HFF-Myc (cell line): Measurements from ENCODE around the gene TNFRSF14.

Experiments
- DNase-seq: peaks from one replicate; pipeline ENCODE4 v3.0.0-alpha.2; 2011; ENCODE audit warnings: low read depth; ENCODE audit errors: extremely low read depth
- H3K4me3 ChIP-seq: replicated peaks from 2 replicates; pipeline ENCODE4 v1.5.1; 2011; ENCODE audit warnings: low read depth, mild to moderate bottlenecking, control low read depth, low read length
- TF ChIP-seq, protein P1 (sequence below): IDR thresholded peaks from 2 replicates; pipeline ENCODE4 v1.5.1; 2012; ENCODE audit warnings: mild to moderate bottlenecking, low read depth, low read length, control low read depth; ENCODE audit errors: missing control alignments

Gene TNFRSF14

DNA sequence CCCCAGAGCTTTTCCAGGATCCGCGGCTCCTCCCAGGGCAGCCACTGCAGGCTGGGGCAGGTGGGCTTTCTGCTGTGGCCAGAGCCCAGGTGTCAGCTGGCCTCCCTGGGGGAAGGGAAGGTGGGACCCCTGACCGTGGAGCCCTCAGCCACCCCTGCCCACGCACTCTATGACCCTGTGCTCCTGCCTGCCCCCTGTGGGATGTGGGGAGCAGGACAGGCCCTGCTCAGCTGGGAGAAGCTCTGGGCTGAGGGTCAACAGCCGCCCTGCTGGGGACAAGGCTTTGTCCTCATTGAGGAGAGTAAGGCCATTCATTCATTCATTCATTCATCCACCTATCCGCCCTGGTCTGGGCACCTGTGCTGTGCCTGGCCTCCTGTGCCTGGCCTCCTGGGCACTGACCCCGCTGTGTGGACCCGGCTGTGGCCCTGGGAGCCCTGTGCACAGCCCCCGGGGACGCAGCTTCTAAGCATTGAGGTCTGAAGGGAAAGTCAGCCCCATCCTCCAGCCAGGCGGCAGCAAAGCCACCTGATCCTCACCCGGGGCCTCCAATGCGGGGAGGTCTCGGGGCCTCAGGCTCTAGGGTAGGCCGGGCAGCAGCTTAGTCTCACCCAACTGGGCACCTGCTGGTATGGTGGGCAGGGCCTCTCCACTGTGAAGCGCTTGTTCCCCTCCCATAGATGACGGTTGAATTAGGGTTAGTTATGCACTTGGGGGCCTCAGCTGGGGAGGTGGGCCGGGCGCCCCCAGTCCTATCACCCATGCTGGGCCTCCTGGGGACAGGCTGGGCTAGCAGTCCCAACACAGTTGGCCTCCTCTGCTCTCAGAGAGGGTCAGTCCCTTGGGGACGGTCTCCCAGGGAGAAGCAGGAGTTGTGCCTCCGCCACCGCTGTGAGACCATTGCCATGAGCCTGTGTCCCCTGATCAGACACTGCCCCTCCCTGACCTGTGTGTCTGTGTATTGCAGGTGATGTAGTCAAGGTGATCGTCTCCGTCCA, 6.0 kb downstream of the TNFRSF14 start:
- DNase-seq = no peak
- TF ChIP-seq, protein P1, sequence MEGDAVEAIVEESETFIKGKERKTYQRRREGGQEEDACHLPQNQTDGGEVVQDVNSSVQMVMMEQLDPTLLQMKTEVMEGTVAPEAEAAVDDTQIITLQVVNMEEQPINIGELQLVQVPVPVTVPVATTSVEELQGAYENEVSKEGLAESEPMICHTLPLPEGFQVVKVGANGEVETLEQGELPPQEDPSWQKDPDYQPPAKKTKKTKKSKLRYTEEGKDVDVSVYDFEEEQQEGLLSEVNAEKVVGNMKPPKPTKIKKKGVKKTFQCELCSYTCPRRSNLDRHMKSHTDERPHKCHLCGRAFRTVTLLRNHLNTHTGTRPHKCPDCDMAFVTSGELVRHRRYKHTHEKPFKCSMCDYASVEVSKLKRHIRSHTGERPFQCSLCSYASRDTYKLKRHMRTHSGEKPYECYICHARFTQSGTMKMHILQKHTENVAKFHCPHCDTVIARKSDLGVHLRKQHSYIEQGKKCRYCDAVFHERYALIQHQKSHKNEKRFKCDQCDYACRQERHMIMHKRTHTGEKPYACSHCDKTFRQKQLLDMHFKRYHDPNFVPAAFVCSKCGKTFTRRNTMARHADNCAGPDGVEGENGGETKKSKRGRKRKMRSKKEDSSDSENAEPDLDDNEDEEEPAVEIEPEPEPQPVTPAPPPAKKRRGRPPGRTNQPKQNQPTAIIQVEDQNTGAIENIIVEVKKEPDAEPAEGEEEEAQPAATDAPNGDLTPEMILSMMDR = peak; percentile 46
- H3K4me3 ChIP-seq = no peak overlapping the region

DNA sequence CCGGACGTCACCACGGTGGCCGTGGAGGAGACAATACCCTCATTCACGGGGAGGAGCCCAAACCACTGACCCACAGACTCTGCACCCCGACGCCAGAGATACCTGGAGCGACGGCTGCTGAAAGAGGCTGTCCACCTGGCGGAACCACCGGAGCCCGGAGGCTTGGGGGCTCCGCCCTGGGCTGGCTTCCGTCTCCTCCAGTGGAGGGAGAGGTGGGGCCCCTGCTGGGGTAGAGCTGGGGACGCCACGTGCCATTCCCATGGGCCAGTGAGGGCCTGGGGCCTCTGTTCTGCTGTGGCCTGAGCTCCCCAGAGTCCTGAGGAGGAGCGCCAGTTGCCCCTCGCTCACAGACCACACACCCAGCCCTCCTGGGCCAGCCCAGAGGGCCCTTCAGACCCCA, 7.0 kb downstream of the TNFRSF14 start:
- TF ChIP-seq, protein P1 = no peak
- DNase-seq = no peak

GRCh38 chr1:2564006-2564814, 8.0 kb downstream of the TNFRSF14 start:
- TF ChIP-seq, protein P1 = no peak
- DNase-seq = no peak
- no peak overlapping the region for H3K4me3 ChIP-seq

More for the DNA sequence above, 7.0 kb downstream of the TNFRSF14 start:
- no peak overlapping the region for H3K4me3 ChIP-seq

- no peak overlapping the region for H3K4me3 ChIP-seq
- TF ChIP-seq, protein P1 = no peak
- no peak for DNase-seq
Observed at GRCh38 chr1:2564815-2565374, 8.7 kb downstream of the TNFRSF14 start.

GRCh38 chr1:2566101-2567045, 10.2 kb downstream of the TNFRSF14 start:
- TF ChIP-seq, protein P1 = no peak
- no peak for DNase-seq
- no peak overlapping the region for H3K4me3 ChIP-seq
